ENCODE data around the gene SLC22A12. TPM values are rescaled to one million over a fixed set of nuclear protein-coding genes. Genes with fewer than 3 reads are reported as not detected.

The SLC22A12 gene
- polyA plus RNA-seq, 1 donor from 2014 or later: not detected

GRCh38 chr11:64544616-64545296 is 46.3 kb upstream of the SLC22A12 start:
- no peaks in the 10 kb centered on the region for H3F3A ChIP-seq (ENCODE audit: insufficient read depth, low read length, poor library complexity, severe bottlenecking)
- no peaks in the 10 kb centered on the region for H3K27me3 ChIP-seq (ENCODE audit: insufficient read depth, low read depth, low read length)
- H3K4me2 ChIP-seq (ENCODE audit: low read length): no peak overlapping the region
- H4K20me1 ChIP-seq (ENCODE audit: insufficient read depth): no peaks in the 10 kb centered on the region
- H3K9me3 ChIP-seq (ENCODE audit: low read length): no peaks in the 10 kb centered on the region
- no peak for TF ChIP-seq RAD21 (conservative IDR thresholded peaks at IDR 0.05)
- no peak for TF ChIP-seq TAF1 (IDR thresholded peaks at IDR 0.05; ENCODE audit: low read depth)
- no peak for TF ChIP-seq EZH2 (IDR thresholded peaks at IDR 0.05; ENCODE audit: borderline replicate concordance, insufficient read depth, low read length, poor library complexity, severe bottlenecking)
- TF ChIP-seq MXI1 (conservative IDR thresholded peaks at IDR 0.05; ENCODE audit: poor library complexity, severe bottlenecking): no peak
- no peak for TF ChIP-seq EP300 (conservative IDR thresholded peaks at IDR 0.05; ENCODE audit: poor library complexity, severe bottlenecking)
- TF ChIP-seq POLR2AphosphoS5 (IDR thresholded peaks at IDR 0.05): no peak
- TF ChIP-seq CTCF (IDR thresholded peaks at IDR 0.05; ENCODE audit: poor library complexity, severe bottlenecking): no peak
- TF ChIP-seq SMC3 (conservative IDR thresholded peaks at IDR 0.05; ENCODE audit: poor library complexity): no peak
- no peaks in the 10 kb centered on the region for H3K36me3 ChIP-seq (ENCODE audit: insufficient read depth, low read length)
- no peaks in the 10 kb centered on the region for H3K9me2 ChIP-seq (ENCODE audit: insufficient read depth, low read length)
- no peaks in the 10 kb centered on the region for H3K79me2 ChIP-seq (replicated peaks; ENCODE audit: insufficient read depth, low read length)
- H3K27ac ChIP-seq (ENCODE audit: low read length): no peak overlapping the region
- H3K9ac ChIP-seq (ENCODE audit: low read length): no peak overlapping the region
- no peak overlapping the region for H2AFZ ChIP-seq (ENCODE audit: low read depth, low read length)
- no peak overlapping the region for H3K4me3 ChIP-seq (ENCODE audit: low read length)

- Histone ChIP-seq H3K4me2 (ENCODE audit: low read length) (no peak overlapping the region), H3F3A (ENCODE audit: insufficient read depth, low read length, poor library complexity, severe bottlenecking) (no peaks in the 10 kb centered on the region)
These were observed 45.4 kb upstream of the SLC22A12 start for GRCh38 chr11:64545619-64546018.

More at GRCh38 chr11:64545619-64546018, 45.4 kb upstream of the SLC22A12 start:
- no peak overlapping the region for H2AFZ ChIP-seq (ENCODE audit: low read depth, low read length)
- H4K20me1 ChIP-seq (ENCODE audit: insufficient read depth): no peaks in the 10 kb centered on the region
- no peak for TF ChIP-seq RAD21 (conservative IDR thresholded peaks at IDR 0.05)
- TF ChIP-seq MXI1 (conservative IDR thresholded peaks at IDR 0.05; ENCODE audit: poor library complexity, severe bottlenecking): no peak
- TF ChIP-seq EP300 (conservative IDR thresholded peaks at IDR 0.05; ENCODE audit: poor library complexity, severe bottlenecking): no peak
- no peak for TF ChIP-seq EZH2 (IDR thresholded peaks at IDR 0.05; ENCODE audit: borderline replicate concordance, insufficient read depth, low read length, poor library complexity, severe bottlenecking)
- TF ChIP-seq SMC3 (conservative IDR thresholded peaks at IDR 0.05; ENCODE audit: poor library complexity): no peak
- no peak for TF ChIP-seq REST (IDR thresholded peaks at IDR 0.05; ENCODE audit: borderline replicate concordance)
- TF ChIP-seq POLR2AphosphoS5 (IDR thresholded peaks at IDR 0.05): no peak
- no peak for TF ChIP-seq TAF1 (IDR thresholded peaks at IDR 0.05; ENCODE audit: low read depth)
- no peak for TF ChIP-seq CTCF (IDR thresholded peaks at IDR 0.05; ENCODE audit: poor library complexity, severe bottlenecking)
- no peak overlapping the region for H3K4me3 ChIP-seq (ENCODE audit: low read length)
- no peaks in the 10 kb centered on the region for H3K36me3 ChIP-seq (ENCODE audit: insufficient read depth, low read length)
- no peak overlapping the region for H3K27ac ChIP-seq (ENCODE audit: low read length)
- no peaks in the 10 kb centered on the region for H3K79me2 ChIP-seq (replicated peaks; ENCODE audit: insufficient read depth, low read length)
- H3K9ac ChIP-seq (ENCODE audit: low read length): no peak overlapping the region
- no peaks in the 10 kb centered on the region for H3K27me3 ChIP-seq (ENCODE audit: insufficient read depth, low read depth, low read length)
- no peaks in the 10 kb centered on the region for H3K9me3 ChIP-seq (ENCODE audit: low read length)
- H3K9me2 ChIP-seq (ENCODE audit: insufficient read depth, low read length): no peaks in the 10 kb centered on the region
